Measurements from ENCODE around the gene VPS13A. TPM values are rescaled to one million over a fixed set of nuclear protein-coding genes. Genes with fewer than 3 reads are reported as not detected.

Gene VPS13A
- total RNA-seq, 4 donors from 2014 or later: 24.6 to 31.0 (median 27.6) TPM

GRCh38 chr9:77175151-77175550, 2.2 kb upstream of the VPS13A start:
- no peaks in the 10 kb centered on the region for H3K9me3 ChIP-seq
- no peak for TF ChIP-seq POLR2A (IDR thresholded peaks at IDR 0.05)
- no peak for TF ChIP-seq CTCF (IDR thresholded peaks at IDR 0.05)
- TF ChIP-seq EP300 (IDR thresholded peaks at IDR 0.05): no peak
- no peak overlapping the region for H3K4me3 ChIP-seq
- peaks cover 0 to 22% (median 4%) of the 10 kb centered on the region in 4 donors for H3K4me1 ChIP-seq
- WGBS, 2 donors: 79 to 84% methylated on average over 2 of the region's 2 CpGs
- no peaks in the 10 kb centered on the region for H3K27me3 ChIP-seq
- DNase-seq (ENCODE audit: low spot score in 2 of 2): no peak
- H3K36me3 ChIP-seq: no peaks in the 10 kb centered on the region
- no peak overlapping the region for H3K27ac ChIP-seq

GRCh38 chr9:77176106-77176505, 1.2 kb upstream of the VPS13A start:
- H3K4me3 ChIP-seq: no peak overlapping the region
- 64% methylated on average over 4 of the region's 4 CpGs for WGBS, 2 donors
- no peak overlapping the region for H3K27ac ChIP-seq
- no peaks in the 10 kb centered on the region for H3K36me3 ChIP-seq
- TF ChIP-seq POLR2A (IDR thresholded peaks at IDR 0.05) (no peak), CTCF (IDR thresholded peaks at IDR 0.05) (no peak), EP300 (IDR thresholded peaks at IDR 0.05) (no peak)
- H3K9me3 ChIP-seq: no peaks in the 10 kb centered on the region
- DNase-seq (ENCODE audit: low spot score in 2 of 2): no peak
- no peaks in the 10 kb centered on the region for H3K27me3 ChIP-seq
- peaks cover 0 to 22% (median 4%) of the 10 kb centered on the region in 4 donors for H3K4me1 ChIP-seq

- Histone ChIP-seq H3K4me3 (peak overlapping the region; percentile 62 to 79 (median 76)), H3K27ac (peak overlapping the region; percentile 70 to 86 (median 78)), H3K9me3 (no peaks in the 10 kb centered on the region), H3K36me3 (no peaks in the 10 kb centered on the region), H3K4me1 (peaks cover 0 to 22% (median 4%) of the 10 kb centered on the region in 4 donors), H3K27me3 (no peaks in the 10 kb centered on the region)
- WGBS, 2 donors: 2 to 5% methylated on average over 5 to 10 of the region's 10 CpGs
- TF ChIP-seq EP300 (IDR thresholded peaks at IDR 0.05) (no peak), CTCF (IDR thresholded peaks at IDR 0.05) (no peak), POLR2A (IDR thresholded peaks at IDR 0.05) (no peak)
- no peak for DNase-seq (ENCODE audit: low spot score in 2 of 2)
Observed at GRCh38 chr9:77176686-77177142, 620 bp upstream of the VPS13A start.

- Histone ChIP-seq H3K4me1 (peaks cover 0 to 22% (median 4%) of the 10 kb centered on the region in 4 donors), H3K27ac (peak overlapping the region; percentile 70 to 86 (median 78)), H3K4me3 (peak overlapping the region; percentile 62 to 79 (median 76)), H3K27me3 (no peaks in the 10 kb centered on the region), H3K36me3 (no peaks in the 10 kb centered on the region), H3K9me3 (no peaks in the 10 kb centered on the region)
- TF ChIP-seq CTCF (IDR thresholded peaks at IDR 0.05): no peak
- TF ChIP-seq EP300 (IDR thresholded peaks at IDR 0.05): no peak
- no peak for TF ChIP-seq POLR2A (IDR thresholded peaks at IDR 0.05)
- DNase-seq (ENCODE audit: low spot score in 2 of 2): no peak
- WGBS, 2 donors: 2% methylated on average over 37 to 47 of the region's 57 CpGs
Observed at GRCh38 chr9:77177894-77178794, 810 bp downstream of the VPS13A start.

GRCh38 chr9:77180056-77180455, 2.7 kb downstream of the VPS13A start:
- H3K9me3 ChIP-seq: no peaks in the 10 kb centered on the region
- no peak overlapping the region for H3K27ac ChIP-seq
- H3K4me1 ChIP-seq: peaks cover 0 to 22% (median 4%) of the 10 kb centered on the region in 4 donors
- no peaks in the 10 kb centered on the region for H3K36me3 ChIP-seq
- H3K27me3 ChIP-seq: no peaks in the 10 kb centered on the region
- H3K4me3 ChIP-seq: no peak overlapping the region
- TF ChIP-seq POLR2A (IDR thresholded peaks at IDR 0.05): no peak
- no peak for TF ChIP-seq CTCF (IDR thresholded peaks at IDR 0.05)
- no peak for TF ChIP-seq EP300 (IDR thresholded peaks at IDR 0.05)
- DNase-seq (ENCODE audit: low spot score in 2 of 2): no peak

All from tibial nerve (tissue), 4 donors.